Small intestine (tissue), 7 donors: Measurements from ENCODE around the gene HDAC4. TPM values are rescaled to one million over a fixed set of nuclear protein-coding genes. Genes with fewer than 3 reads are reported as not detected.

ENCODE experiments used
- DNase-seq, 2 donors: peaks; one replicate each; pipeline versions ENCODE4 v3.0.0 to v3.0.0-alpha.2; 2013
- FAIRE-seq: peaks from 2 replicates; lab custom pipeline; 2012; peaks lifted over from hg19 to GRCh38; lab: Jason Lieb, UNC
- H3K27ac ChIP-seq, 3 donors: one replicate each; pipeline ENCODE4 v1.5.1; 2013; ENCODE audit warnings: low read length in 2 of 3, mild to moderate bottlenecking in 2 of 3, control low read depth in 1 of 3, inconsistent platforms in 1 of 3, low read depth in 1 of 3, moderate library complexity in 1 of 3
- H3K27me3 ChIP-seq, 3 donors: one replicate each; pipeline ENCODE4 v1.6.1; 2013; ENCODE audit warnings: low read length in 3 of 3, inconsistent platforms in 1 of 3; ENCODE audit not compliant: control insufficient read depth in 3 of 3, insufficient read depth in 3 of 3
- H3K36me3 ChIP-seq, 3 donors: one replicate each; pipeline ENCODE4 v1.6.1; 2013; ENCODE audit warnings: low read length in 3 of 3, inconsistent platforms in 1 of 3, low read depth in 1 of 3, mild to moderate bottlenecking in 1 of 3, moderate library complexity in 1 of 3; ENCODE audit not compliant: control insufficient read depth in 3 of 3, insufficient read depth in 2 of 3
- H3K4me1 ChIP-seq, 3 donors: one replicate each; pipeline ENCODE4 v1.6.1; 2013; ENCODE audit warnings: low read length in 2 of 3, inconsistent platforms in 1 of 3, low read depth in 1 of 3, mild to moderate bottlenecking in 1 of 3, moderate library complexity in 1 of 3; ENCODE audit not compliant: control insufficient read depth in 3 of 3, insufficient read depth in 2 of 3
- H3K4me3 ChIP-seq, 3 donors: one replicate each; pipeline ENCODE4 v1.5.1; 2013; ENCODE audit warnings: low read length in 3 of 3, control low read depth in 1 of 3, inconsistent platforms in 1 of 3, low read depth in 1 of 3, mild to moderate bottlenecking in 1 of 3, moderate library complexity in 1 of 3
- H3K9me3 ChIP-seq, 2 donors: one replicate each; pipeline ENCODE4 v1.6.1; 2013; ENCODE audit warnings: low read depth in 1 of 2, low read length in 1 of 2; ENCODE audit not compliant: control insufficient read depth in 2 of 2, insufficient read depth in 1 of 2
- WGBS, 3 donors: extraction: QIAGEN DNeasy Blood & Tissue Kit; methylation state at CpG; one replicate each; pipeline ENCODE4 v1.1.7; 2013; 5-methylcytosine and 5-hydroxymethylcytosine counted together
- polyA plus RNA-seq, 4 donors: library from polyadenylated mRNA; stranded (reverse) in 3 of 4; unstranded in 1 of 4; fragments of 200-250 nt in 3 of 4; fragments of 120-200 nt in 1 of 4; gene quantifications; one replicate each; pipeline versions ENCODE4 v1.2.1 to v1.2.3, GENCODE V29; 2013
- donor health status: healthy with polysubstance abuse.
- donor health status: control.
- donor health status: control.
- donor health status: Bipolar disorder and iron deficiency.
- donor health status: healthy.

HDAC4 gene
- polyA plus RNA-seq, 4 donors = 3.1 to 11.3 (median 5.9) TPM

DNA sequence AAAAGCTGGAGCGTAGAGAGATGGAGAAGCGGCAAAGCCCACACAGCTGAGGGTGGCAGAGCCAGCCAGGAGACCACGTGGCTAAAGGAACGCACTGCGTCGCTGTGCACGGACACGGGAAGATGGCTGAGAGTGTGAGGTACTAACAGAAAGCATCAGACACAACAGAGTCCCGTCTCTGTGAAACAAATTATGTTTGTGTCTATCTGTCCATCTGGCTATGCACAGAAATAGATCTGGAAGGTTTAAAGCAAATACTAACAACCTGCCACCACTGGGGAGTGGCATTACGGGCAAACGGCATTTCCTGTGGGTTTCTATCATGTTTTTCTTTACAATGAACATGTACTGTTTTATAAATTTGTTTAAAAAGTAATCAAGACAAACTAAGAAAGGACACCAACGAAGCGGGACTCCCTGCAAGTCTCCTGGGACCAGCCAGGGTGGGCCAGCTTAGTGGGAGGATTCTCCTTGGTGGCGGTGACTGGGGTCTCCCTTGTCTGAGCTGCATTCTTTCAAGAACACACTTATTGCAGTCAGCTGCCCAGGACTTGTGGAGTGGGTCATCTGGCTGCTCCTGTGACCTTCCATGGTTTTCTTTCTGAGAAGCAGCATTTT is 290.8 kb downstream of the HDAC4 start:
- WGBS, 3 donors = 53 to 79% (median 56%) methylated on average over 14 of the region's 14 CpGs
- peaks cover 6 to 70% (median 7%) of the 10 kb centered on the region in 3 donors for H3K36me3 ChIP-seq
- H3K4me3 ChIP-seq = no peak overlapping the region
- H3K27ac ChIP-seq = peak overlapping the region in 1 of 3 donors; percentile 28
- no peak for DNase-seq
- peaks cover 0 to 17% (median 0%) of the 10 kb centered on the region in 3 donors for H3K4me1 ChIP-seq
- no peaks in the 10 kb centered on the region for H3K27me3 ChIP-seq
- no peak for FAIRE-seq
- H3K9me3 ChIP-seq = no peaks in the 10 kb centered on the region

DNA sequence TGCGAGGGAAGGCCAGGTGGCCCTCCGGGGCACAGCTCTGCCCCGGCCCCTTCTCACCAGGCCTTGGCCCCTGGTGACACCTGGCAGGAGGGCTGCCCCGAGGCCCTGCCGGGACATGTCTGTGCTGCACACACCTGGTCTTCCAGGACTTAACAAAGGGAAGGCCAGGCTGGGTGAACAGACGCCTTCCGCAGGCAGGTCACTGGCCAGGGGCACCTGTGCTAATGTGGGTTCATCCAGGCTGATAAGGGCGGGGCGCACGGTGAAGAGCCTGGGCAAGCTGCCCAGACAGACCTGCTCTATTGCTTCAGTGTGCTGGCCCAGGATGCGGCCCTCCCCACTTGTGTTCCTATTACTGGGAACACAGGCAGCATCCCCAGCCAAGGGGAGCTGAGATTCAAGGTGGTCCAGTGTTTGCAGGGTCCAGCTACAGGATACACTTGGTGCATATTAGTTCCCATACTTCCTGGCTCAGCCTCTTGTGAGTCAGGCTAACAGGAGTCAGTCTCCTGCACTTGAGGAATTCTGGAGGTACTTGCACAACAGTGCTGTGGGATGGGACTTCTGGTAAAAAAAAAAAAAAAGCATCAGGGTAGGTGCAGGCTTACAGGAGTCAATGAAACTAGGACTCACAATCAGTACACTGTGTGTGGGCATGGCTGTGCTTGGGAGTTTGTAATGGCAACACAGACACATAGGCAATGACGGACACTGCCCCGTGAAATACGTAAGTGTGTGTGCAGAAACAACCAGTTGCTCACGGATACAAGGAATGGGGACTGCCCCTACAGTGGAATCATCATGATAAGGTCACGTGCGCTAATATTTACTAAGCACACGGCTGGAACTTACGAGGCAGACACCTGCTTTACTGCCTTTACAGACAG is 291.5 kb downstream of the HDAC4 start:
- no peaks in the 10 kb centered on the region for H3K27me3 ChIP-seq
- peaks cover 8 to 72% (median 8%) of the 10 kb centered on the region in 3 donors for H3K36me3 ChIP-seq
- DNase-seq (peak; percentile 68 to 73), FAIRE-seq (no peak)
- peak overlapping the region in 1 of 3 donors; percentile 28 for H3K27ac ChIP-seq
- H3K9me3 ChIP-seq = no peaks in the 10 kb centered on the region
- WGBS, 3 donors = 31 to 73% (median 49%) methylated on average over 15 to 19 of the region's 19 CpGs
- H3K4me3 ChIP-seq = no peak overlapping the region
- H3K4me1 ChIP-seq = peaks cover 0 to 12% (median 0%) of the 10 kb centered on the region in 3 donors

DNA sequence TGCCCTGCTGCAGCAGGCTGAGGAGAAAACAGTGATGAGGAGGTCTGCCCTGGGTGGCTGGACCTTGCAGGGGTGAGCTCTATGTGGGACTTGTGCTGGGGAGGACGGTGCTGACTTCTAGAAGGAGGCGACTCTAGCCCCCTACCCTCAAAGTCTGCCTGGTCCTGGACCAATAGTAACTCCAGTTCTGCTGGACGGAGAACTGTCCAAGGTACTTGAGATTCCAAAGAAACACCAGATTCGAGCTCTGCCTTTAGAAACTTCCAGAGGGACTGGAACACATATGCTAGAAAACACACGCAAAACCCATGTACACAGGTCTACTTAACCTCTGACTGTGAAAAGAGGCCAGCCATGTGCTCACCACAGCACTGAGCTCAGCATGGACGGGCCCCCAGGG is 292.4 kb downstream of the HDAC4 start:
- Histone ChIP-seq H3K27ac (no peak overlapping the region), H3K36me3 (peaks cover 8 to 79% (median 10%) of the 10 kb centered on the region in 3 donors), H3K4me1 (peaks cover 0 to 4% (median 0%) of the 10 kb centered on the region in 3 donors), H3K9me3 (no peaks in the 10 kb centered on the region), H3K4me3 (no peak overlapping the region), H3K27me3 (no peaks in the 10 kb centered on the region)
- 74 to 88% (median 84%) methylated on average over 6 of the region's 6 CpGs for WGBS, 3 donors
- FAIRE-seq (no peak), DNase-seq (no peak)

DNA sequence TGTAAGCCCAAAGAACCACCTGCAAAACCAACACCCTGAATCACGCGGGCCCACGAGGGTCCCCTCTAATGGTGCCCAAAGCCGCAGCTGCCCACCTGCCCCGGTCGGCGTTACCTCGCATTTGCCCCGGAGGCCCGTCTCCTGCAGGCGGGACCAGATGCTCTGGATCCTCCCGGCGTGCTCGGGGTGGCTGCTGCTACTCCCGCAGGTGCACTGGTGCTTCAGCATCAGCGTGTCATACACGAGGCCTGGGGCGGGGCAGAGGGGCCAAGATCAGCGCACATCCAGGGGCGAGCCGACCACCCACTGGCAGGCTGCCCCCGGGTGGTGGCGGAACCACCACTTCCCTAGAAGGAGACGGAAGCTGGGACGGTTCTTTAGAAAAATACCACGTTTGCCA is 292.9 kb downstream of the HDAC4 start:
- Histone ChIP-seq H3K9me3 (no peaks in the 10 kb centered on the region), H3K4me1 (peaks cover 0 to 2% (median 0%) of the 10 kb centered on the region in 3 donors), H3K36me3 (peaks cover 10 to 83% (median 12%) of the 10 kb centered on the region in 3 donors), H3K4me3 (no peak overlapping the region), H3K27ac (no peak overlapping the region), H3K27me3 (no peaks in the 10 kb centered on the region)
- no peak for DNase-seq
- 90 to 93% (median 92%) methylated on average over 26 of the region's 26 CpGs for WGBS, 3 donors
- no peak for FAIRE-seq

DNA sequence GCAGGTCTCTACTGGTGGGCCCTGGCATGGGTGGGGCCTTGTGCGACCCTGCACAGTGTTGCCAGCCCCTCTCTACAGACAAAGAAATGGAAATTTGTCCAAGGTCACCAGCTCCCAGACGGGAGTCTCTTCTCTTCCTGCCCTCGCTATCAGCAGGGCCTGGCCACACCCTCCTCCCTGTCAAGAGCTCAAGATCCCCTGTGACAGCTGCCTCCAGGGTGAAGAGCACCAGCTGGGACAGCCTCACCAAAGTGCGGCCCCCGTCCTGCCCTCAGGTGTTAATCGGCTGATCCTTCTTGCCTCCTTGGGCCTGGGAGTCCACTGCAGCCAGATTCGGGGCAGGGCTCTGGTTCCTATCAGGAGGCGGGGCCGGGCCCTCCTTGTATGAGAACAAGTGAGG is 293.9 kb downstream of the HDAC4 start:
- Histone ChIP-seq H3K4me3 (no peak overlapping the region), H3K4me1 (no peaks in the 10 kb centered on the region), H3K27ac (no peak overlapping the region), H3K9me3 (no peaks in the 10 kb centered on the region), H3K36me3 (peaks cover 10 to 83% (median 12%) of the 10 kb centered on the region in 3 donors), H3K27me3 (no peaks in the 10 kb centered on the region)
- FAIRE-seq (no peak), DNase-seq (no peak)
- 81 to 83% (median 82%) methylated on average over 9 of the region's 9 CpGs for WGBS, 3 donors

DNA sequence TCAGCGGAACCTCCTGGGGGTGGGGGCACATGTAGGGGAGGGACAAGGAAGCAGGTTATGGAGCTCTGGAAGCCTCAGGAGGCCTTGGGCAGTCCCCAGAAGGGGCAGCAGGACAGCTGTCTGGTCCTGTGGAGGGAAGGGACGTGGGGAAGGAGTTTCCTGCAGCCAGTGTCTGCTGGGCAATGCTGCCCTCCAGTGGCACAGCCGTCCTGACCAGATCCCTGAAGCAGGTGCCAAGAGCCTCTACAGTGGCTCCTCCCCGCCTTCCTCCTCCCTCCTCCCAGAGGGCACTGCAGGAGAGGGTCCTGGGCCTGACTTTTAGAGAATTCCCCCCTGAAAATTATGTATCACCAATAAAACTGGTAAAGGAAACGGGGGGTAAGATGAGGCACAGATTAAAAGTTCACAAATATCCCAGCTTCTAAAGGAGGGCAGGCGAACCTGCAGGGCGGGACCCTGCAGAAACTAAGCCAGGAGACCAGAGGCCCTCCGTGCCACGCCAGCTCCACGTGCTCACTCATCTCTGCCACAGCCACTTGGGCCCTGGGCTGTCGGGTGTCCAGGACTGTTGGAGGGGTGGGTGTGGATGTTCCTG is 294.4 kb downstream of the HDAC4 start:
- FAIRE-seq = no peak
- peaks cover 10 to 82% (median 12%) of the 10 kb centered on the region in 3 donors for H3K36me3 ChIP-seq
- DNase-seq = peak; percentile 41 to 43

DNA sequence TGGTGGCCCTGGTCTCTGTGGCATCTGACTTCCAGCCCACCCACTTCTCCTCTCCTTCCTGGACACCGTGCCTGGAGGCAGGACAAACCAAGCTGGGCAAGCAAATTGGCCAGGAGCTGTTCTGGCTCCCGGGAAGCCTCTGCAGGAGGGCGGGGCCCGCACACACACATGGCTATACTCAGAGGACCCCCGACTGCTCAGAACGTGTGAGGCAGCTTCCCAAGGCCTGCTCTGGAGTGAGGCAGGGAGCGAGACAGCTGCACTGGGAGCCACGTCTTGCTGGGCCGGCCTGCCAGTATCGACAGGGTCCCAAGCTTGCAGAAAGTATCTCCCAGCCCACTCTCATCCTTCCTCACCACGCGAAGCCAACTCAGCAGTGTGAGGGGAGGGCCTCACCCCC is 295.6 kb downstream of the HDAC4 start:
- peaks cover 7 to 82% (median 7%) of the 10 kb centered on the region in 3 donors for H3K36me3 ChIP-seq
- 84 to 94% (median 93%) methylated on average over 12 of the region's 12 CpGs for WGBS, 3 donors
- H3K4me1 ChIP-seq = no peaks in the 10 kb centered on the region
- no peak overlapping the region for H3K27ac ChIP-seq
- H3K4me3 ChIP-seq = no peak overlapping the region
- no peaks in the 10 kb centered on the region for H3K27me3 ChIP-seq
- FAIRE-seq = no peak
- no peaks in the 10 kb centered on the region for H3K9me3 ChIP-seq
- no peak for DNase-seq

More for the DNA sequence above, 294.4 kb downstream of the HDAC4 start:
- no peaks in the 10 kb centered on the region for H3K27me3 ChIP-seq
- no peak overlapping the region for H3K4me3 ChIP-seq
- H3K9me3 ChIP-seq = no peaks in the 10 kb centered on the region
- no peak overlapping the region for H3K27ac ChIP-seq
- H3K4me1 ChIP-seq = no peaks in the 10 kb centered on the region
- WGBS, 3 donors = 61 to 71% (median 62%) methylated on average over 10 to 11 of the region's 11 CpGs

DNA sequence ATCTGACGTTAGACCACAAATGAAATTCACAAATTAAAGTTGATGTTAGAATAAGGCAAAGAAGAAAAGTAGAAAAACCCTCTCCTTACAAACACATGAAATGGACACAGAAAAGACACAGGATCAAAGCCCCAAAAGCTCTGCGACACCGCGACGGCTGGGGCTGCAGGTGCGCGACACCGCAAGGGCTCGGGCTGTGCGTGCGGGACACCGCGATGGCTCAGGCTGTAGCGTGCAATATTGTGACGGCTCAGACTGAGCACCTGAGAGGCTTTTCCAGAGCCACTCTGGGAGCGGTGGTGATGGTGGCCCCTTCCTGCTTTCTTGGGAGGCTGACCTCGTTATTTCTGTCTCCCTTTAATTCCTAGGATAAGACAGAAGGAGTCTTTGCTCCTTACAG is 296.0 kb downstream of the HDAC4 start:
- Histone ChIP-seq H3K4me3 (no peak overlapping the region), H3K9me3 (no peaks in the 10 kb centered on the region), H3K36me3 (peaks cover 7 to 84% (median 8%) of the 10 kb centered on the region in 3 donors), H3K27ac (no peak overlapping the region), H3K4me1 (no peaks in the 10 kb centered on the region), H3K27me3 (no peaks in the 10 kb centered on the region)
- no peak for DNase-seq
- FAIRE-seq = no peak
- 95 to 97% (median 96%) methylated on average over 17 of the region's 17 CpGs for WGBS, 3 donors
